Measurements from ENCODE around the gene YAE1.

Gene YAE1

GRCh38 chr7:39557222-39557621 lies 9.0 kb upstream of the YAE1 start:
- no peak overlapping the region for H3K4me3 ChIP-seq (ENCODE audit: insufficient read depth in 1 of 2, low read depth in 1 of 2, low read length in 2 of 2)
- H3K27me3 ChIP-seq (ENCODE audit: control insufficient read depth in 1 of 2, insufficient read depth in 1 of 2, low read length in 2 of 2): peaks cover 0 to 7% of the 10 kb centered on the region in 2 experiments
- no peak overlapping the region for H2AFZ ChIP-seq (ENCODE audit: low read depth, low read length)
- no peak overlapping the region for H3K9ac ChIP-seq (ENCODE audit: low read length)
- no peaks in the 10 kb centered on the region for H3K4me1 ChIP-seq (ENCODE audit: control insufficient read depth, insufficient read depth, low read depth, low read length)
- no peak overlapping the region for H4K91ac ChIP-seq (ENCODE audit: low read length)
- H2BK120ac ChIP-seq (ENCODE audit: low read depth, low read length): no peak overlapping the region
- H3K27ac ChIP-seq (ENCODE audit: low read length, poor library complexity, severe bottlenecking): no peak overlapping the region
- H3K14ac ChIP-seq (ENCODE audit: low read length in 2 of 2): no peak overlapping the region
- no peak overlapping the region for H4K8ac ChIP-seq (ENCODE audit: low read length)
- H3K23ac ChIP-seq (ENCODE audit: low read length in 2 of 2): no peak overlapping the region
- H2BK12ac ChIP-seq (ENCODE audit: low read length in 2 of 2): no peak overlapping the region
- no peak overlapping the region for H2AK5ac ChIP-seq (ENCODE audit: low read length, severe bottlenecking)
- 20% methylated on average over 1 of the region's 1 CpG for WGBS
- no peak overlapping the region for H3K4ac ChIP-seq (ENCODE audit: low read depth in 1 of 2, low read length in 2 of 2)
- H2BK15ac ChIP-seq (ENCODE audit: low read depth, poor library complexity, severe bottlenecking): no peak overlapping the region
- H3K79me1 ChIP-seq (replicated peaks; ENCODE audit: low read length, poor library complexity, severe bottlenecking): no peaks in the 10 kb centered on the region
- H3K36me3 ChIP-seq (ENCODE audit: control insufficient read depth in 1 of 2, insufficient read depth in 2 of 2, low read depth in 1 of 2, low read length in 2 of 2): no peaks in the 10 kb centered on the region
- no peak overlapping the region for H3K18ac ChIP-seq (ENCODE audit: low read depth in 1 of 2, low read length in 2 of 2)
- no peak for DNase-seq
- no peak overlapping the region for H3K4me2 ChIP-seq (ENCODE audit: low read length, poor library complexity, severe bottlenecking)
- H2BK5ac ChIP-seq (ENCODE audit: low read depth, low read length, poor library complexity, severe bottlenecking): no peak overlapping the region
- no peaks in the 10 kb centered on the region for H3K9me3 ChIP-seq (ENCODE audit: control insufficient read depth, low read length)

GRCh38 chr7:39557911-39558310 lies 8.3 kb upstream of the YAE1 start:
- Histone ChIP-seq H3K4me1 (ENCODE audit: control insufficient read depth, insufficient read depth, low read depth, low read length) (no peaks in the 10 kb centered on the region), H3K27me3 (ENCODE audit: control insufficient read depth in 1 of 2, insufficient read depth in 1 of 2, low read length in 2 of 2) (peaks cover 0 to 7% of the 10 kb centered on the region in 2 experiments), H2BK12ac (ENCODE audit: low read length in 2 of 2) (no peak overlapping the region), H3K27ac (ENCODE audit: low read length, poor library complexity, severe bottlenecking) (no peak overlapping the region), H4K91ac (ENCODE audit: low read length) (no peak overlapping the region), H2BK5ac (ENCODE audit: low read depth, low read length, poor library complexity, severe bottlenecking) (no peak overlapping the region), H3K9me3 (ENCODE audit: control insufficient read depth, low read length) (no peaks in the 10 kb centered on the region), H4K8ac (ENCODE audit: low read length) (no peak overlapping the region), H3K14ac (ENCODE audit: low read length in 2 of 2) (no peak overlapping the region), H2BK15ac (ENCODE audit: low read depth, poor library complexity, severe bottlenecking) (no peak overlapping the region), H3K9ac (ENCODE audit: low read length) (no peak overlapping the region), H3K4ac (ENCODE audit: low read depth in 1 of 2, low read length in 2 of 2) (no peak overlapping the region), H2AFZ (ENCODE audit: low read depth, low read length) (no peak overlapping the region), H2BK120ac (ENCODE audit: low read depth, low read length) (no peak overlapping the region), H2AK5ac (ENCODE audit: low read length, severe bottlenecking) (no peak overlapping the region), H3K4me3 (ENCODE audit: insufficient read depth in 1 of 2, low read depth in 1 of 2, low read length in 2 of 2) (no peak overlapping the region), H3K79me1 (replicated peaks; ENCODE audit: low read length, poor library complexity, severe bottlenecking) (no peaks in the 10 kb centered on the region), H3K36me3 (ENCODE audit: control insufficient read depth in 1 of 2, insufficient read depth in 2 of 2, low read depth in 1 of 2, low read length in 2 of 2) (no peaks in the 10 kb centered on the region), H3K23ac (ENCODE audit: low read length in 2 of 2) (no peak overlapping the region), H3K4me2 (ENCODE audit: low read length, poor library complexity, severe bottlenecking) (no peak overlapping the region), H3K18ac (ENCODE audit: low read depth in 1 of 2, low read length in 2 of 2) (no peak overlapping the region)
- no peak for DNase-seq

- no peaks in the 10 kb centered on the region for H3K27me3 ChIP-seq (ENCODE audit: control insufficient read depth in 1 of 2, insufficient read depth in 1 of 2, low read length in 2 of 2)
- no peak overlapping the region for H2AFZ ChIP-seq (ENCODE audit: low read depth, low read length)
- no peak overlapping the region for H2AK5ac ChIP-seq (ENCODE audit: low read length, severe bottlenecking)
- no peak overlapping the region for H4K91ac ChIP-seq (ENCODE audit: low read length)
- no peak overlapping the region for H3K4me3 ChIP-seq (ENCODE audit: insufficient read depth in 1 of 2, low read depth in 1 of 2, low read length in 2 of 2)
- no peaks in the 10 kb centered on the region for H3K79me1 ChIP-seq (replicated peaks; ENCODE audit: low read length, poor library complexity, severe bottlenecking)
- WGBS: 79% methylated on average over 1 of the region's 1 CpG
- H3K23ac ChIP-seq (ENCODE audit: low read length in 2 of 2): no peak overlapping the region
- H4K8ac ChIP-seq (ENCODE audit: low read length): no peak overlapping the region
- no peak overlapping the region for H2BK120ac ChIP-seq (ENCODE audit: low read depth, low read length)
- no peak overlapping the region for H2BK12ac ChIP-seq (ENCODE audit: low read length in 2 of 2)
- no peaks in the 10 kb centered on the region for H3K4me1 ChIP-seq (ENCODE audit: control insufficient read depth, insufficient read depth, low read depth, low read length)
- H3K27ac ChIP-seq (ENCODE audit: low read length, poor library complexity, severe bottlenecking): no peak overlapping the region
- no peaks in the 10 kb centered on the region for H3K36me3 ChIP-seq (ENCODE audit: control insufficient read depth in 1 of 2, insufficient read depth in 2 of 2, low read depth in 1 of 2, low read length in 2 of 2)
- H3K18ac ChIP-seq (ENCODE audit: low read depth in 1 of 2, low read length in 2 of 2): no peak overlapping the region
- no peak overlapping the region for H3K9ac ChIP-seq (ENCODE audit: low read length)
- H2BK15ac ChIP-seq (ENCODE audit: low read depth, poor library complexity, severe bottlenecking): no peak overlapping the region
- no peak overlapping the region for H3K14ac ChIP-seq (ENCODE audit: low read length in 2 of 2)
- H3K4ac ChIP-seq (ENCODE audit: low read depth in 1 of 2, low read length in 2 of 2): no peak overlapping the region
- no peak for DNase-seq
- H3K4me2 ChIP-seq (ENCODE audit: low read length, poor library complexity, severe bottlenecking): no peak overlapping the region
- no peak overlapping the region for H2BK5ac ChIP-seq (ENCODE audit: low read depth, low read length, poor library complexity, severe bottlenecking)
- H3K9me3 ChIP-seq (ENCODE audit: control insufficient read depth, low read length): no peaks in the 10 kb centered on the region
Observed at GRCh38 chr7:39560408-39560807, 5.8 kb upstream of the YAE1 start.

- no peaks in the 10 kb centered on the region for H3K79me1 ChIP-seq (replicated peaks; ENCODE audit: low read length, poor library complexity, severe bottlenecking)
- no peaks in the 10 kb centered on the region for H3K9me3 ChIP-seq (ENCODE audit: control insufficient read depth, low read length)
- DNase-seq: no peak
- no peak overlapping the region for H4K8ac ChIP-seq (ENCODE audit: low read length)
- no peak overlapping the region for H2BK15ac ChIP-seq (ENCODE audit: low read depth, poor library complexity, severe bottlenecking)
- H3K36me3 ChIP-seq (ENCODE audit: control insufficient read depth in 1 of 2, insufficient read depth in 2 of 2, low read depth in 1 of 2, low read length in 2 of 2): no peaks in the 10 kb centered on the region
- H3K14ac ChIP-seq (ENCODE audit: low read length in 2 of 2): no peak overlapping the region
- H3K9ac ChIP-seq (ENCODE audit: low read length): no peak overlapping the region
- WGBS: 92% methylated on average over 1 of the region's 1 CpG
- H3K27ac ChIP-seq (ENCODE audit: low read length, poor library complexity, severe bottlenecking): no peak overlapping the region
- no peak overlapping the region for H3K4me3 ChIP-seq (ENCODE audit: insufficient read depth in 1 of 2, low read depth in 1 of 2, low read length in 2 of 2)
- H3K18ac ChIP-seq (ENCODE audit: low read depth in 1 of 2, low read length in 2 of 2): no peak overlapping the region
- no peak overlapping the region for H2BK12ac ChIP-seq (ENCODE audit: low read length in 2 of 2)
- H3K4me1 ChIP-seq (ENCODE audit: control insufficient read depth, insufficient read depth, low read depth, low read length): no peaks in the 10 kb centered on the region
- no peak overlapping the region for H2BK5ac ChIP-seq (ENCODE audit: low read depth, low read length, poor library complexity, severe bottlenecking)
- no peak overlapping the region for H2BK120ac ChIP-seq (ENCODE audit: low read depth, low read length)
- no peak overlapping the region for H3K23ac ChIP-seq (ENCODE audit: low read length in 2 of 2)
- no peak overlapping the region for H2AFZ ChIP-seq (ENCODE audit: low read depth, low read length)
- no peak overlapping the region for H4K91ac ChIP-seq (ENCODE audit: low read length)
- no peak overlapping the region for H2AK5ac ChIP-seq (ENCODE audit: low read length, severe bottlenecking)
- H3K4me2 ChIP-seq (ENCODE audit: low read length, poor library complexity, severe bottlenecking): no peak overlapping the region
- H3K4ac ChIP-seq (ENCODE audit: low read depth in 1 of 2, low read length in 2 of 2): no peak overlapping the region
- H3K27me3 ChIP-seq (ENCODE audit: control insufficient read depth in 1 of 2, insufficient read depth in 1 of 2, low read length in 2 of 2): no peaks in the 10 kb centered on the region
Observed at GRCh38 chr7:39560997-39561396, 5.2 kb upstream of the YAE1 start.

All from mesenchymal stem cell (in vitro differentiated cells and primary cell).